Natural killer cell treated with Interleukin-12 subunit alpha and Interleukin-12 subunit beta and Interleukin-15 and Interleukin-18, amount 100 ng/mL, for 72 hours (primary cell): ENCODE measurements around the gene UGT3A2. TPM values are rescaled to one million over a fixed set of nuclear protein-coding genes. Genes with fewer than 3 reads are reported as not detected.

ENCODE experiments used
- ATAC-seq, 2 donors: fragments of 150-1000 bp; cut with Tn5 transposase in 1 of 2; sonication (Bioruptor Pico), chemical (Tn5 transposase) in 1 of 2; 2 replicates each; pipeline ENCODE4 v1.10.0; 2021
- DNase-seq: peaks from one replicate; pipeline ENCODE4 v3.0.0; 2022; ENCODE audit warnings: low spot score
- H3K27ac Mint-ChIP-seq, 2 donors: 1 replicate in 1 of 2; 2 replicates in 1 of 2; pipeline ENCODE4 v1.8.0; 2022; ENCODE audit warnings: mixed read lengths in 2 of 2, mild to moderate bottlenecking in 1 of 2, moderate library complexity in 1 of 2
- H3K27me3 Mint-ChIP-seq, 2 donors: 1 replicate in 1 of 2; 2 replicates in 1 of 2; pipeline ENCODE4 v1.8.0; 2022; ENCODE audit warnings: mixed read lengths in 2 of 2
- H3K36me3 Mint-ChIP-seq: one replicate; pipeline ENCODE4 v1.8.0; 2022; ENCODE audit warnings: mixed read lengths
- H3K4me1 Mint-ChIP-seq, 2 donors: 1 replicate in 1 of 2; 2 replicates in 1 of 2; pipeline ENCODE4 v1.8.0; 2022; ENCODE audit warnings: low read depth in 2 of 2, mixed read lengths in 2 of 2, mild to moderate bottlenecking in 1 of 2
- H3K4me3 Mint-ChIP-seq: one replicate; pipeline ENCODE4 v1.8.0; 2022; ENCODE audit warnings: mixed read lengths
- H3K9me3 Mint-ChIP-seq: 2 replicates; pipeline ENCODE4 v1.8.0; 2022; ENCODE audit warnings: mixed read lengths
- total RNA-seq, 2 donors: library from RNA; stranded (reverse); gene quantifications; one replicate each; pipeline ENCODE4 v1.2.3, GENCODE V29; 2022

Gene UGT3A2, protein sequence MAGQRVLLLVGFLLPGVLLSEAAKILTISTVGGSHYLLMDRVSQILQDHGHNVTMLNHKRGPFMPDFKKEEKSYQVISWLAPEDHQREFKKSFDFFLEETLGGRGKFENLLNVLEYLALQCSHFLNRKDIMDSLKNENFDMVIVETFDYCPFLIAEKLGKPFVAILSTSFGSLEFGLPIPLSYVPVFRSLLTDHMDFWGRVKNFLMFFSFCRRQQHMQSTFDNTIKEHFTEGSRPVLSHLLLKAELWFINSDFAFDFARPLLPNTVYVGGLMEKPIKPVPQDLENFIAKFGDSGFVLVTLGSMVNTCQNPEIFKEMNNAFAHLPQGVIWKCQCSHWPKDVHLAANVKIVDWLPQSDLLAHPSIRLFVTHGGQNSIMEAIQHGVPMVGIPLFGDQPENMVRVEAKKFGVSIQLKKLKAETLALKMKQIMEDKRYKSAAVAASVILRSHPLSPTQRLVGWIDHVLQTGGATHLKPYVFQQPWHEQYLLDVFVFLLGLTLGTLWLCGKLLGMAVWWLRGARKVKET
- not detected for total RNA-seq

DNA sequence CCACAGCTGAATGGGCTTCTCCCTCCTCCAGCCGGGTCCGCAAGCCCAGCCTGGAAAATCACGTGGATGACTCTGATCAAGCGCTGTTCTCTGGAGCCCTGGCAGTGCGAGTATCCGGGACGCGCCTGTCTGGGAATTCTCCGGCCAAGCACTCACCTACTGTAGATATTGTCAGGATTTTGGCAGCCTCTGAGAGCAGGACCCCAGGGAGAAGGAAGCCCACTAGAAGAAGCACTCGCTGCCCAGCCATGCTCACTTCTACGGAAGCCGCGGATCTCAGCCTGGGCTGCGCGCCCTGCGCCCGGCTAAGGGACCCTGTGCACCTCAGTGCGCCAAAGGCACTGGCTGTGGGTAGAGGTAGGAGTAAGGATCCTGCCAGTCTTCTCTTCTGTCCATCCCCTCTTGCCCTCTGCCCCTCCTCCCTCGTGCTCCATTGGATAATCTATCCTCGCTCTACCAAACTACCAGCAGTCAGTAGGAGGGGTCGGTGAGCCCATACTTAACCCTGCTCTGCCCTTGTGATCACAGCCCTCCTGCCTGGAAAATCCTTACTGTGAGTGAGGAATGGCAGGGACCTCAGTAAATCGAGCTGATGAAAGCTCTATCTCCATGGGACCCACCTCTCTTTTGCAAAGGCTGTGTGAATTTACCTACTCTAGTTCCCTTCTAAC is at the start of gene UGT3A2:
Gene UGT3A2 (minus strand): TSS at position 343 of the 671 bp plus-strand sequence. CDS start 93 bp downstream, at position 250.
- ATAC-seq (peak in 1 of 2 donors; percentile 49), DNase-seq (no peak)
- no peaks in the 10 kb centered on the region for H3K9me3 Mint-ChIP-seq
- peaks cover 13 to 20% of the 10 kb centered on the region in 2 donors for H3K27me3 Mint-ChIP-seq
- no peak within 1 kb of the TSS for H3K27ac Mint-ChIP-seq
- H3K4me1 Mint-ChIP-seq = peaks cover 6 to 9% of the 10 kb centered on the region in 2 donors
- no peak within 1 kb of the TSS for H3K4me3 Mint-ChIP-seq
- no peaks in the 10 kb centered on the region for H3K36me3 Mint-ChIP-seq

DNA sequence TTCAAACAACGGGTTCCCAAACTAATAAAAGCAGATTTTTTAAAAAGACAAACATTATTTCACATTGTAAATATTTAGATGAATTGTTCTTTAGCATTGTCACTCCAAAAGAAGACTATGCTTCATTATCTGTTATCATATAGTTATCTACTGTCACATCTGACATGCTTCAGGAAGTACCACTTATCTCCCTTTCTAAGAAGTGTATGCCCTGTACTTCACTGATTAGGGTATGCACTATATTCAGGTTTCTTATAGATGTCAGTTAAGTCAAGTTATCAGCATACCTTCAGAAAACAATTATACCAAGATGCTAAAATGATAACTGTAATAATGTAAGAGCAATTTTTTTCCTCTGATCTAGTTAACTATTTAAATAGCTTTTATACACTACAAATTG is 44.6 kb upstream of the UGT3A2 start:
- Mint-ChIP-seq H3K9me3 (no peaks in the 10 kb centered on the region), H3K4me1 (no peaks in the 10 kb centered on the region), H3K36me3 (peaks cover 32% of the 10 kb centered on the region), H3K27ac (peak overlapping the region in 1 of 2 donors; percentile 18), H3K4me3 (no peak overlapping the region), H3K27me3 (no peaks in the 10 kb centered on the region)
- ATAC-seq = no peak
- no peak for DNase-seq

DNA sequence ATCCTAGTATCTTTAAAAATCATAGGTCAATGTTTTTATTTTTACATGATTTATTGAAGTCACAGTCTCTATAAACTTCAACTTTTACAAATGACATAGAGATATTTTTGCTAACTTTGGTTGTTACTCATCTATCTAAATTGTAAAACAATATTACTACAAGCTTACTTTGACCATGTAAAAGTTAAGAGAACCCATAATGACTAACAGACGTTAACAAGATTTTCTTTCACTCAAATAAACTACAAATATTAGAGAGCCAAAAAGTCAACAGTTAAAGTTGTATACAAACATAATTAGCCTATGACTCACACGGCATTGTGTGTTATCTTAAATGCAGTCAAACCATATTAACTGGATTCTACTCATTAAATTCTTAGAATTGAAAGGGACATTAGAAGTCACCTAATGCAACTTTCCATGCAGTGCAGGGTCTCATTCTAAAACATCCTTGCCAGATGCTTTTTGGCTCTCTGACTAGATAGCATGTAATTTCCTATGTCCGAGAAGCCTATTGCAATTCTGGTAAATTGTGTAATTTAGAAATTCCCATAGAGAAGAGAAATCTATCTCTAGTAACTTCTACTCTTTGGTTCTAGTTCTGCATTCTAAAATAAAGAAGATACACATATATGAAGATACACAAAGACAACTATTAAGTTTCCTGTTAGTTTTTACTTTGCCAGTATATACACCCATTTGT is 42.2 kb upstream of the UGT3A2 start:
- DNase-seq = no peak
- Mint-ChIP-seq H3K36me3 (peaks cover 35% of the 10 kb centered on the region), H3K27me3 (no peaks in the 10 kb centered on the region), H3K27ac (no peak overlapping the region), H3K4me1 (no peaks in the 10 kb centered on the region), H3K9me3 (no peaks in the 10 kb centered on the region), H3K4me3 (no peak overlapping the region)
- no peak for ATAC-seq

DNA sequence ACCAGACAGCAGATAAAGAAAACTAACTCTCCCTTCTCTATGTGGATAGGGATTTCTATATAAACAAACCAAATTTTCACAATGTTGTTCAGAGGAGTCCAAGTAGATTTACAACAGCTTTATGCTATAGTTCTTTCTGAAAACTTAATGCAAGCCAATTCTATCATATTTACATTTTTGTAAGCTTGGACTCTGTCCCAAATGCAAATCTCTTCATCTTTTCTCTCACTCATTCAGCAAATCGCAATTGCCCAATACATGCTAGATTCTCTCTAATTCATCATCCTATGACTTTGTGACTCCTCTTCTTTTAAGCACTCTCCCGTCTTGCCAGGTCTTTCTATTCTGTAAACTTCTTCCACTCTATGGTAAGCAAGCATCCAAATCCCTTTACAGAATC is 39.1 kb upstream of the UGT3A2 start:
- H3K9me3 Mint-ChIP-seq = no peaks in the 10 kb centered on the region
- H3K27ac Mint-ChIP-seq = no peak overlapping the region
- no peak for ATAC-seq
- peaks cover 44% of the 10 kb centered on the region for H3K36me3 Mint-ChIP-seq
- H3K27me3 Mint-ChIP-seq = no peaks in the 10 kb centered on the region
- H3K4me3 Mint-ChIP-seq = no peak overlapping the region
- no peaks in the 10 kb centered on the region for H3K4me1 Mint-ChIP-seq
- DNase-seq = no peak

DNA sequence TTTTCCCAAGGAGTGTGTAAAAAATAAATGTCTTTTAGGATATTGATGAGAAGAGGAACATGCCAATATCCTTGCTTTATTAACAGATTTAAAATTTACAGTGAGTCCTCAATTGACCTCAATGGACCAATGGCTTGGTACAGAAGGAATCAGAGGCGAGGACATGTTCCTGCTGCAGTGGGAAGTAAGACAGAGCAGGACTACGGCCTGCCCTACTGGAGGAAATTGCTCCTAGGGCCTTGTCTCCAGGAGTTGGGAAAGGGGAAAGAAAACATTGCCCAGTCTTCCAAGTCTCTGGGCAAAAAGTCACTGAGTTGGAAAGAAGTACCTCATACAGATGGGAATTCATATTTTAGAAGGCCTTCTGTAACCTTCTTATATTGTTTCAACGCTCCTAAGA is 33.1 kb upstream of the UGT3A2 start:
- Mint-ChIP-seq H3K27ac (no peak overlapping the region), H3K4me3 (no peak overlapping the region), H3K9me3 (no peaks in the 10 kb centered on the region), H3K36me3 (peaks cover 12% of the 10 kb centered on the region), H3K4me1 (no peaks in the 10 kb centered on the region), H3K27me3 (no peaks in the 10 kb centered on the region)
- DNase-seq (no peak), ATAC-seq (no peak)

DNA sequence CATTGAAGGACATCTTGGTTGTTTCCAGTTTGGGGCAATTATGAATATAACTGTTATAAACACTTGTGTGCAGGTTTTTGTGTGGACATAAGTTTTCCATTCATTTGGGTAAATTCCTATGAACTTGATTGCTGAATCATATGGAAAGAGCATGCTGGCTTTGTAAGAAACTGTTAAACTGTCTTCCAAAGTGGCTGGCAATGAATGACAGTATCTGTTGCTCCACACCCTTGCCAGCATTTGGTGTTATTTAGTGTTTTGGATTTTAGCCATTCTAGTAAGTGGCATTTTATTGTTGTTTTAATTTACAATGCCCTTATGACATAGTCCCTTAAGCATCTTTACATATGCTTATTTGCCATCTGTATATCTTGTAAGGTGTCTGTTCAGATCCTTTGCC is 29.8 kb upstream of the UGT3A2 start:
- Mint-ChIP-seq H3K36me3 (no peaks in the 10 kb centered on the region), H3K9me3 (peaks cover 3% of the 10 kb centered on the region), H3K4me1 (no peaks in the 10 kb centered on the region), H3K4me3 (no peak overlapping the region), H3K27ac (no peak overlapping the region), H3K27me3 (no peaks in the 10 kb centered on the region)
- no peak for ATAC-seq
- no peak for DNase-seq

DNA sequence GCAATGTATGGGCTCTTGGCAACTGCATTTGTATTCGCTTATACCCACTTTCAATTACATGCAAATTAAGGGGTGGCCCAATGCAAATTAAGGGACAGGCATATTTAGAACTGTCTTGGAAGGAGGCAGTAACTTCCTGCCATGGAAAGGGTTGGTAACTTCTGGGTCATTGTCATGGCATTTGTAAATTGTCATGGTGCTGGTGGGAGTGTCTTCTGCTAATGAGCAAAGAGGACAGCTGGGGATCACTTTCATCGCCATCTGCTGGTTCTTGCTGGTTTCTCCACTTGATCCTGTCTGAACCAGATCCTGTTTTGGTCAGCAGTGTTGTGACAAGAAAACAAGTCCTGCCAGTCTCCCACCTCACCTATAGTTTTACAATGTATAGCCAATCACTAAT is 23.3 kb upstream of the UGT3A2 start:
- Mint-ChIP-seq H3K36me3 (peaks cover 7% of the 10 kb centered on the region), H3K27ac (no peak overlapping the region), H3K27me3 (peaks cover 13 to 28% of the 10 kb centered on the region in 2 donors), H3K9me3 (peaks cover 9% of the 10 kb centered on the region), H3K4me3 (no peak overlapping the region), H3K4me1 (no peaks in the 10 kb centered on the region)
- no peak for ATAC-seq
- no peak for DNase-seq

DNA sequence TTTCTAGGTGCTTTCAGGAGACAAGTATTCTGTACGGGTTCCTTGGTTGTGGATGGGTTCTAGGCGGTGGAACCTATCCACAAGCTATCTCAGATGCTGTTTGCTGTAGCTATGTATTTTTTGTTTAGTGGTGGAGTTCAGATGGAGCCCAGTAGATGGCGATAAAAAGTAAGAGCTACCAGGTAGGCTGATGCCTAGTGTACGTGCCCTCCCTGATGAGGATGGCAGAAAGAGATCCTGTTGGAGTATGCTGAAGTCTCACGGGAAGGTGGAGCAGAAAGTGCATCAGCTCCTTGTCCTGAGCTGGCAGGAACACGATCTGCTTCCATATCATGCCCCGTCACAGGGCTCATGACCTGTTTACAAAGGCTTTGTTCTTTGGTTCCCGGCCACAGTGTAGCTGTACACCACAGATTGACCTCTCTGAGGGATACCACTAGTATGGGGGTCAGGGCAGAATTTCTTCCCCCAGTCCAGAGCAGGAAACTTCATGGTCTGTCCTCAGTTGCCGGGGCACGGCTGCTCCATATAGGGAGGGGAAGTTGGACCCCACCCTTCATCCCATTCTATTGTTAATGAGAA is 12.6 kb upstream of the UGT3A2 start:
- Mint-ChIP-seq H3K4me3 (no peak overlapping the region), H3K27me3 (peaks cover 18 to 29% of the 10 kb centered on the region in 2 donors), H3K27ac (no peak overlapping the region), H3K36me3 (peaks cover 4% of the 10 kb centered on the region), H3K4me1 (no peaks in the 10 kb centered on the region), H3K9me3 (no peaks in the 10 kb centered on the region)
- DNase-seq (no peak), ATAC-seq (peak; percentile 64 to 70)

DNA sequence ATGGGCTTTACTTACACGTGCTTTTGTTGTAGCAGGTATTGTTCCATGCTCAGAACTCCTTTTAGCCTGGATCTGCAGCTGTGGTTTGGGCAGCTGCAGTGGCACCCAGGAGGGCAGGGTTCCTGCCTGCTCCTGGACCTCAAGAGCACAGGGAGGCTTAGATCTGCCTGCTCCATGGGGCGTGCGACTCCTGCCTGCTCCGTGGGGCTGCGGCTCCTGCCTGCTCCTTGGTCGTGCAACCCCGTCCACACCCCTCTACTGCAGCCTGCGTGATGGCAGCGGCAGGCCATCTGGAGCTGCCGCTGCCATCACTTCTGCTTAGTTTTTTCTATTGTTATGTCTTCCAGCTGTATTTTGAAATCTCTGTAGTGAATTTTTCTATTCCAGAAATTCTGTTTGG is 11.7 kb upstream of the UGT3A2 start:
- Mint-ChIP-seq H3K9me3 (no peaks in the 10 kb centered on the region), H3K4me3 (no peak overlapping the region), H3K4me1 (no peaks in the 10 kb centered on the region), H3K27ac (no peak overlapping the region), H3K36me3 (no peaks in the 10 kb centered on the region), H3K27me3 (peaks cover 15 to 20% of the 10 kb centered on the region in 2 donors)
- no peak for ATAC-seq
- DNase-seq = no peak

DNA sequence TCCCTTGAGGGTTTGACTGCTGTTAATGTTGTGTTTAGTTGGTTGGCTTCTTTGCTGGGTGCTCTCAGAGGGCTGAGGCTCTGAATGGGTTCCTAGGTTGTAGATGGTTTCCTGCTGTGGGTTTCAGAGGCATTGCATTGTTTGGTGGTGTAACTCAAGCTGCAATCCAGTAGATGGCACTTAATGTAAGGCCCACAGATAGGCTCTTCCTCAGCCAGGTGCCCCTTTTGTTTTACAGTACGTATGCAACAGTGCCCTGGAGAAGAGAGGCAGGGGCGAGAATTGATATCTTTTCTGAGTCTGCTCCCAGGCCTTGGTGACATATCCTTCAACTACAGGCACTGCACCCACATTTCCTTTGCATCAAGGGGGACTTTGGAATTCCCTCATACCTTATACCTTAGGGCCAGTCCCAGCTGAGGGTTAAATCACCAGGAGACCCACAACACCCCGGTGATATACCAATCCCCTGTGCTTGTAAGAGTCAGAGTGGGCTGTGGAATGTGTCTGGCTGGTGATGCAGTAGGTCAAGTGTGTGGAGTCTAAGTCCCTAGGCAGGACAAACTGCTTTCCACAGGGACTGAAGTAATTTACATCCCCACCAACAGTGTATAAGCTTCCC is 7.0 kb upstream of the UGT3A2 start:
- DNase-seq = no peak
- Mint-ChIP-seq H3K36me3 (no peaks in the 10 kb centered on the region), H3K27ac (no peak overlapping the region)

DNA sequence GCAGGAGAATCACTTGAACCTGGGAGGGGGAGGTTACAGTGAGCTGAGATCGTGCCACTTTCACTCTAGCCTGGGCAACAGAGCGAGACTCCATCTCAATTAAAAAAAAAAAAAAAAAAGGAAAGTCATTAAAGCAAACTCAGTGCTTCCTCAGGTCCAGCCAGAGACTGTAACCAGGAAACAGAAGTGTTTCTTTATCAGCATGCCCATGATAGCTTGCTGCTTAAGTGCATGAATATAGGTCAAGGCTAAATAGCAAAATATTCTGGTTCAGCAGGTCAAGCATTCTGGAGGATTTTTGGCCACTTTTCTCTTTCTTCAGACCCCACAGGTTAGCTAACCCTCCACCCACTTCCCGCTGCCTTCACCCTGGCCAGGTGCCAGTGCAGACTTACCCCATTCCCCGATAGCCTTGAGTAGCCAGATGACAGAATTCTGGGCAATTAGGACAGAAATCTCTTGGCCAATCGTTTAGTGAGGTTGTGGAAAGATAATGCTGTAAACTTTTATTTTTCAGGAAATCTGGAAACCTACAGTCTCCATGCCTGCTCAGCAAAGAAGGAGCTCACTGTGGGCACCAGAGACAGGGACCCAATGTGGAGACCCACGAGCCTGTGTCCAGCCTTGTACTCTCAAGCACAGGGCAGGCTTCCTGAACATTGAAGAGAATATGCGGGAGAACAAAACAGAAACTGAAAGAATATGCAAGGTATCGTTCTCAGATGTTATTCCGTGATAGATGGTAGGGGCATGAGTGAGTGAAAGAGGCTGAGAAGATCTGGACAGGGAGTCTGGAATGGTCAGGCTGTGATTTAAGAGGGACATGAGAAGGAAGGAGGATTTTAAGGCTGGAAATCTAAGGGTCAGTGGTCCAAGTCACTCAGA is 4.2 kb upstream of the UGT3A2 start:
- DNase-seq (no peak), ATAC-seq (peak; percentile 46 to 61)
- Mint-ChIP-seq H3K4me1 (peaks cover 6 to 9% of the 10 kb centered on the region in 2 donors), H3K36me3 (no peaks in the 10 kb centered on the region), H3K27me3 (peaks cover 8 to 11% of the 10 kb centered on the region in 2 donors), H3K4me3 (peak overlapping the region; percentile 68), H3K27ac (peak overlapping the region in 1 of 2 donors; percentile 28), H3K9me3 (no peaks in the 10 kb centered on the region)

More for the DNA sequence above, 7.0 kb upstream of the UGT3A2 start:
- ATAC-seq = no peak
- peaks cover 6 to 10% of the 10 kb centered on the region in 2 donors for H3K27me3 Mint-ChIP-seq
- no peaks in the 10 kb centered on the region for H3K9me3 Mint-ChIP-seq
- no peak overlapping the region for H3K4me3 Mint-ChIP-seq
- peaks cover 6 to 7% of the 10 kb centered on the region in 2 donors for H3K4me1 Mint-ChIP-seq

DNA sequence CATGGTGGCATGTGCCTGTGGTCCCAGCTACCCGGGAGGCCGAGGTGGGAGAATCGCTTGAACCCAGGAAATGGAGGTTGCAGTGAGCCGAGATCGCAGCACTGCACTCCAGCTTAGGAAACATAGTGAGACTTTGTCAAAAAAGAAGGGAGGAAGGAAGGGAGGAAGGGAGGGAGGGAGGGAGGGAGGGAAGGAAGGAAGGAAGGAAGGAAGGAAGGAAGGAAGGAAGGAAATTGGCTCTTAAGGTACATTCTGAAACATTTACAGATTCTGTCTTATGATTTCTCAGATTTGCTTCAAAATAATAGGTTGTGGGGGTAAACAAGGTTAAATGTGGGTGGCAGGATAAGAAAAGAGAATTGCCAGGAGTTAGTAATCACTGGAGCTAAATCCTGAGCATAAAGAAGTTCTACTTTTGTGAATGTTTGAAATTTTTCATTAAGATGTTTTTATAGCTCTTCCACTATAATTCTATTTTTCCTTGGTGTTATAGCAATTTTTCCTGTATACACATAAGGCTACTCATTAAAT is 2.1 kb upstream of the UGT3A2 start:
- peaks cover 13 to 20% of the 10 kb centered on the region in 2 donors for H3K27me3 Mint-ChIP-seq
- H3K9me3 Mint-ChIP-seq = no peaks in the 10 kb centered on the region
- DNase-seq (no peak), ATAC-seq (no peak)
- H3K4me3 Mint-ChIP-seq = no peak overlapping the region
- peaks cover 6 to 9% of the 10 kb centered on the region in 2 donors for H3K4me1 Mint-ChIP-seq
- no peaks in the 10 kb centered on the region for H3K36me3 Mint-ChIP-seq
- no peak overlapping the region for H3K27ac Mint-ChIP-seq
